ENCODE measurements around the gene COQ8A. TPM values are rescaled to one million over a fixed set of nuclear protein-coding genes. Genes with fewer than 3 reads are reported as not detected.

Gene COQ8A
- total RNA-seq, 2 experiments from 2014 or later: 55.0 to 56.0 TPM

DNA sequence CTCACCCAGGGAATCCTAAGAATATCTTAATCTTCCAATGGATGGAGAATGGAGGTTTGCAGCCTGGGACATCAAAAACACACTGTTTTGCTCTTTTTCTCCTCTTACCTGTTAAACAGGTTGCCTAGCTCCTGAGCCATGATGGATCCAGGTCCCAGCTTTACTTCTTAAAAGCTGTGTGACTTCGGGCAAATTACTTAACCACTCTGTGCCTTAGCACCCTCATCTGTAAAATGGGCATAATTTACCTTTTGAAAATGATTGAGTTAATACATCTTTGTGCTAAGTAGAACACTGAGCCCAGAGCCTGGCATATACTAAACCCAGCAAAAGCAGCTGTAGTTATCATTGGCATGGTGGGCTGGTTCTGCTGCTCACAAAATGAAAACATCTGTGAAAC is 10.2 kb downstream of the COQ8A start:
- Histone ChIP-seq H3K4me3 (ENCODE audit: low read length) (no peak overlapping the region), H3K27me3 (ENCODE audit: control insufficient read depth in 1 of 2, insufficient read depth in 2 of 2, low read length in 2 of 2) (no peaks in the 10 kb centered on the region), H3K27ac (ENCODE audit: low read depth in 1 of 2, low read length in 2 of 2) (no peak overlapping the region), H3K9me3 (ENCODE audit: control insufficient read depth in 1 of 2, insufficient read depth in 1 of 2, low read length in 2 of 2) (peaks cover 0 to 11% of the 10 kb centered on the region in 2 experiments), H3K4me1 (ENCODE audit: insufficient read depth, low read length) (peaks cover 11% of the 10 kb centered on the region), H3K36me3 (ENCODE audit: insufficient read depth, low read length) (peaks cover 5% of the 10 kb centered on the region)
- POLR2A ChIA-PET: interaction anchor here (3.0 kb wide), 1 partner anchor 10 kb away, joined by 24 read pairs; the partner anchor contains the start of gene COQ8A
- TF ChIP-seq CTCF (IDR thresholded peaks at IDR 0.05): no peak
- Mint-ChIP-seq H3K4me1 (ENCODE audit: low read depth) (peaks cover 66% of the 10 kb centered on the region), H3K9me3 (peaks cover 3% of the 10 kb centered on the region), H3K27ac (no peak overlapping the region), H3K4me3 (no peak overlapping the region), H3K36me3 (ENCODE audit: low read depth) (peaks cover 36% of the 10 kb centered on the region), H3K27me3 (no peaks in the 10 kb centered on the region)
- CTCF ChIA-PET: no interaction called here
- DNase-seq (no peak), ATAC-seq (ENCODE audit: poor library complexity) (no peak)
- intact Hi-C loops (cut with DNase I, micrococcal nuclease): no loop called here

DNA sequence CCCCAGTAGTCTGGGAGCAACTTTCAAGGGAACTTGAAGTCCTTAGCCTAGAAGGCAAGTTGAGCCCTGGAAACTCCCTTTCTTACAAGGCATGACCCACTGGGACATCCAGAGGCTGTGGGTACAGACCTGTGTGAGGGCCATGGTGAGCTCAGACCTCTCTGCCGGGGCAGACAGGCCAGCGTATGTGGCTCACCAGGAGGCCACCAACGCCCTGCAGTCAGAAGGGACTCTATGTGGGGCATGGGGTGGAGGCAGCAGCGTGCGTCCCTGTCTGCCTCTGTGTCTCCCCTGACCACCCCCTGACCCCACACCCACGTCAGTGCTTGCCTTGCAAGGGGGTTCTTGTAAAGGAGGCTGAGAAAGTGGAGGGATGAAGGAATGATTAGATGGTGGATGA is 10.8 kb downstream of the COQ8A start:
- Mint-ChIP-seq H3K27ac (no peak overlapping the region), H3K36me3 (ENCODE audit: low read depth) (peaks cover 36% of the 10 kb centered on the region), H3K4me3 (no peak overlapping the region), H3K27me3 (no peaks in the 10 kb centered on the region), H3K9me3 (peaks cover 3% of the 10 kb centered on the region), H3K4me1 (ENCODE audit: low read depth) (peaks cover 60% of the 10 kb centered on the region)
- no peak for ATAC-seq (ENCODE audit: poor library complexity)
- Histone ChIP-seq H3K27ac (ENCODE audit: low read depth in 1 of 2, low read length in 2 of 2) (no peak overlapping the region), H3K4me3 (ENCODE audit: low read length) (no peak overlapping the region), H3K4me1 (ENCODE audit: insufficient read depth, low read length) (peaks cover 10% of the 10 kb centered on the region), H3K27me3 (ENCODE audit: control insufficient read depth in 1 of 2, insufficient read depth in 2 of 2, low read length in 2 of 2) (no peaks in the 10 kb centered on the region), H3K36me3 (ENCODE audit: insufficient read depth, low read length) (peaks cover 5% of the 10 kb centered on the region), H3K9me3 (ENCODE audit: control insufficient read depth in 1 of 2, insufficient read depth in 1 of 2, low read length in 2 of 2) (peaks cover 0 to 16% of the 10 kb centered on the region in 2 experiments)
- ChIA-PET POLR2A (interaction anchor here (3.0 kb wide), 1 partner anchor 11 kb away, joined by 24 read pairs; the partner anchor contains the start of gene COQ8A), CTCF (no interaction called here)
- intact Hi-C loops (cut with DNase I, micrococcal nuclease): no loop called here
- no peak for TF ChIP-seq CTCF (IDR thresholded peaks at IDR 0.05)
- DNase-seq: no peak

DNA sequence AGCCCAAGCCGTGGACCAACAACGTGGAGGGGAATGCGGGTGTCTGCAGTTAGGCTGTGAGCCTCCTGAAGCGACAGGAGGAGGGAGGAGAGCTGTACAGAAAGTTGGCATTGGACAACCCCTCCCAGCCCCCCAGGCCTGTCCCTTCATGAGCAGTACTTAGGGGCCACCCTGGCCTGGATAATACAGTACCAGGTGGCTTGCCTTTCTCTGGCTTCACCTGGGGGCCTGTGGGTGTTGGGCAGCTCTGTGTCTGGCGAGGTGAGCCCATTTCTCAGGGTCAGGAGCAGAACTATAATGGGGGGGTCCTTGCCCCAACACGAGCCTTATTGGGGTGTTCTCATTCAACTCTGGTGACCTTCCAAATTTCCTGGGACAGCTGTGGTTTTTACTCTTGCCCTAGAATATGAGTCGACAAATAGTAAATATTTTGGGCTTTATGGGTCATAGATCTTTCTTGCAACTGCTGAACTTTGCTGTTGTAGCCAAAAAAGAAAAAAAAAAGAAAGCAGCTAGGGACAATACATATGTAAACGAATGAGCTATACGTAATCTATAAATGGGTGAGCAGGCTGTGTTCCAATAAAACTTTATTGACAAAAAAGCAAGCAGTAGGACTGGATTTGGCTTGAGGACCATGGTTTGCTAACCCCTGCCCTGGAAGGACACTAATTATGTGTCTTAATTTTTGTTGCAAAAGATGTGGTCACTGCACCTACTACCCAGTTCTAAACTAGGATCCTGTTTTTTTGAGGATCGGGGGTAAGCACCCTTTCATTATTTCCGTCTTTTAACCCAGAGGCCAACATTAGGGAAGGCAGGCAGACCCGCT is 11.4 kb downstream of the COQ8A start:
- ChIA-PET POLR2A (interaction anchor here (3.0 kb wide), 1 partner anchor 12 kb away, joined by 24 read pairs; the partner anchor contains the start of gene COQ8A), CTCF (no interaction called here)
- no peak for DNase-seq
- H3K4me1 Mint-ChIP-seq (ENCODE audit: low read depth): peaks cover 55% of the 10 kb centered on the region
- H3K9me3 Mint-ChIP-seq: peaks cover 3% of the 10 kb centered on the region
- intact Hi-C loops (cut with DNase I, micrococcal nuclease): no loop called here
- Histone ChIP-seq H3K27ac (ENCODE audit: low read depth in 1 of 2, low read length in 2 of 2) (no peak overlapping the region), H3K27me3 (ENCODE audit: control insufficient read depth in 1 of 2, insufficient read depth in 2 of 2, low read length in 2 of 2) (no peaks in the 10 kb centered on the region), H3K9me3 (ENCODE audit: control insufficient read depth in 1 of 2, insufficient read depth in 1 of 2, low read length in 2 of 2) (peaks cover 0 to 19% of the 10 kb centered on the region in 2 experiments), H3K4me3 (ENCODE audit: low read length) (no peak overlapping the region), H3K4me1 (ENCODE audit: insufficient read depth, low read length) (peaks cover 4% of the 10 kb centered on the region), H3K36me3 (ENCODE audit: insufficient read depth, low read length) (peaks cover 5% of the 10 kb centered on the region)
- no peak for TF ChIP-seq CTCF (IDR thresholded peaks at IDR 0.05)
- ATAC-seq (ENCODE audit: poor library complexity): no peak
- no peaks in the 10 kb centered on the region for H3K27me3 Mint-ChIP-seq
- H3K4me3 Mint-ChIP-seq: no peak overlapping the region
- H3K36me3 Mint-ChIP-seq (ENCODE audit: low read depth): peaks cover 36% of the 10 kb centered on the region
- no peak overlapping the region for H3K27ac Mint-ChIP-seq

Measured in CD4-positive, alpha-beta T cell (primary cell).